GM18498 (cell line): ENCODE measurements around the gene CACNA2D1.
"Not testable (repeated sequence)": the region's sequence is repeated elsewhere in the genome, so short reads cannot be mapped to it uniquely, and the experiment has no call there.

ENCODE experiments used
- ATAC-seq: cut with Tn5 transposase; IDR thresholded peaks from one replicate; pipeline ENCODE4 v1.9.1; 2021; ENCODE audit warnings: mild to moderate bottlenecking, moderate library complexity; ENCODE audit not compliant: unreplicated experiment

The CACNA2D1 gene

GRCh38 chr7:82393840-82394220 is 49.7 kb downstream of the CACNA2D1 start:
- no peak for ATAC-seq

GRCh38 chr7:82393076-82393839 is 50.3 kb downstream of the CACNA2D1 start:
- ATAC-seq: no peak

GRCh38 chr7:82390936-82391335 is 52.6 kb downstream of the CACNA2D1 start:
- no peak for ATAC-seq

- no peak for ATAC-seq
Measured at GRCh38 chr7:82389876-82390275, 53.7 kb downstream of the CACNA2D1 start.

DNA sequence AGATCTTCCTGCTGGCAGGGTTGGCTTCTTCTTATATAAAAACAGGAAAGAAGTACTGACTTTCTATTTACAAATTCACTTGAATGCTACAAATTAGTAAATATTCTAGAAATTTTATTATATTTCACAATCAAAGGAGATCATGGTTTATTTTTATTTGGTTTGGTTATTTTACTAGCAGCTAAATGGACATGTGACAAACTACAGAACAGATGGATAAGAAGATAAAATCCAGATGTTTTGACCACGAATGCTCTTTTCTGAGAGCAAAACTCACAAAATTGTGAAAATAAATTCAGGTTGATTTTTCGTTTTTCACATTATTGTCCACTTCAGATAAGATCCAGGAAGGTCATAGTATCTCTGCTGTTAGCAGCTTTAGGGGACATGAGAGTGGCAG is 55.4 kb downstream of the CACNA2D1 start:
- no peak for ATAC-seq

- not testable (repeated sequence) for ATAC-seq
Measured at GRCh38 chr7:82386571-82386970, 57.0 kb downstream of the CACNA2D1 start.

DNA sequence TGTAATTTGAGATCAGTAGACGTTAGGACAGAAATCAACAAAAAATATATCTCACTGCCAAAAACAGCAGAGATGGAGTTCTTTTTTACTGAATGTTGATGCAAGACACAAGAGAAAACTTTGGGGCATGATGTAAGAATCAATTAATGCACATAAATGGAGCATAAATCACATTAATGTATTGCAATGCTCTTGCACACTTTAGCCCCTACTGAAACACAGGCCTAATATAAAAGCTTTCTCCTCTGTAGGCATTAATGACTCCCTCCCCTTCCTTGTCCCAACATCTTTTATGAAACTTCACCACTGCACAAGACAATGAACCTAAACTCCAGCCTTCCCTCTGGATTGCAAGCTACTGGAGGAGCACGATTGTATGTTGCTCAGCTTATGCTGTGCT is 58.8 kb downstream of the CACNA2D1 start:
- ATAC-seq: no peak

DNA sequence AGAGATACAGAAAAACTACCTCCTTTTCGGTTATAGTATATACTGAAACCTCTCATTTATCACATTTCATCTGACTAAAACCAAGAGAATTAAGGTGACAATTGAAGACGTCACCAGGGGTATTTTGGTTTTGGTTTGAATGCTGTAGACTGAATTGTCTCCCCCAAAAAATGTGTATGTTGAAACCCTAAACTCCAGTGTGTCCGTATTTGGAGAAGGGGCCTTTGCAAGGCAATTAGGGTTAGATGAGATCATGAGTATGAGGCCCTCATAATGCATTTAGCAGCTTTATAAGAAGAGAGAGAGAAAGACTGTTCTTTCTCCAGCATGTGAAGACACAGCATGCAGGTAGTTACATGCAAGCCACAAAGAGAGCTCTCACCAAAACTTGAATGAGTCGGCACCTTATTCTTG is 59.5 kb downstream of the CACNA2D1 start:
- ATAC-seq: no peak

GRCh38 chr7:82382276-82382675 is 61.3 kb downstream of the CACNA2D1 start:
- no peak for ATAC-seq

DNA sequence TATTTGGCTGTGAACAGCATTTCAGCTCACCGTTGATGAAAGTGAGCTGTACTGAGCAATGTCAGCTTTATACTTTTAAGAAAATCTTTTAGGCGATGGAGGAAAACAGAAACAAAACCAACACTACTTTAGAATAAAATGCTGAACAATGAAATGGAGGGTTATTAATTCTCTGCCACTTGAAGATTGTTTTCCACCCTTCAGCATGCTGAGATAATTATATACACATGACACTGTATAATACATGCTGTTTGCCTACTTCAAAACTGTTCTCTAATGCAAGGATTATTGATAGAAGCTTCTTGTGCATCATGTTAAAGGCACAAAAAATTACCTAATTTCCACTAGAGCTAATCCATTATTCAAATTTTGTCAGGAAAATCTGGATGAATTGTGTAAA is 66.8 kb downstream of the CACNA2D1 start:
- no peak for ATAC-seq

- no peak for ATAC-seq
Measured at GRCh38 chr7:82375713-82376112, 67.9 kb downstream of the CACNA2D1 start.

- no peak for ATAC-seq
Measured at GRCh38 chr7:82375129-82375528, 68.4 kb downstream of the CACNA2D1 start.

- no peak for ATAC-seq
Measured at GRCh38 chr7:82373926-82374635, 69.5 kb downstream of the CACNA2D1 start.

- ATAC-seq: no peak
Measured at GRCh38 chr7:82364671-82365070, 78.9 kb downstream of the CACNA2D1 start.

GRCh38 chr7:82364048-82364447 is 79.5 kb downstream of the CACNA2D1 start:
- no peak for ATAC-seq

- ATAC-seq: no peak
Measured at GRCh38 chr7:82362129-82362706, 81.4 kb downstream of the CACNA2D1 start.

DNA sequence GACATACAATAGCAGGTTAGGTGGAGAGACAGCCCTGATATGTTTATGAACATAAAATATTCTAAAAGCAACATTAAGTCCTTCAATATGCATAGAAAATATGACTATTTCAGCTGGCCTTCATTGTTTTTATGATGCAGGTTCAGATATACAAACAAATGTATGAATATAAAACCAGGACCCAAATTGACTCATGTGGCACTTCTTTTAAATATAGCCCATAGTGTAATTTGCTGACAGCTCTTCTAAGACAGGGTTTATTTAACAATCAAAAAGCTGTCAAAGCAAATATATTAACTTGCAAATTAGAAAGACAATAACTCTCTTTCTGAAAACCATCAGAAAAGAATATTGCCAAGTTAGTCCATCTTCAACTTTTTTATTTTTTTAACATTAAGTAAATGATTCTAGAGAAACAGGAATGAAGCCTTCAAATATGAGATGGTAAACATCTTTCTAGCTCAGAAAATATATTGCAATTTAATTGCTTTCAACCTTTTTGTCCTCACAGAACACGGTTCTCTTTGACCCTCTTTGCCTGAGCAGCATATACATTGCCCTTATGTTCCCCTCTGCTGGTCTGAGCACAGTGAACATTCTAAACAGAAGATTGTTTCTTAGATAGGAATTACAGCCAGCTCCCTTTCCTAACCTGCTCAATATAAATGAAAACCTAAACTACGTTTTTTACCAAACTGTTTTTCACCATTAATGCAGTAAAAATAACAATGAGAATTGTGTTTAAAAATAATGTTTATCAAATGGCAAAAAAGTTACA is 82.8 kb downstream of the CACNA2D1 start:
- no peak for ATAC-seq

GRCh38 chr7:82359426-82359825 is 84.2 kb downstream of the CACNA2D1 start:
- no peak for ATAC-seq

DNA sequence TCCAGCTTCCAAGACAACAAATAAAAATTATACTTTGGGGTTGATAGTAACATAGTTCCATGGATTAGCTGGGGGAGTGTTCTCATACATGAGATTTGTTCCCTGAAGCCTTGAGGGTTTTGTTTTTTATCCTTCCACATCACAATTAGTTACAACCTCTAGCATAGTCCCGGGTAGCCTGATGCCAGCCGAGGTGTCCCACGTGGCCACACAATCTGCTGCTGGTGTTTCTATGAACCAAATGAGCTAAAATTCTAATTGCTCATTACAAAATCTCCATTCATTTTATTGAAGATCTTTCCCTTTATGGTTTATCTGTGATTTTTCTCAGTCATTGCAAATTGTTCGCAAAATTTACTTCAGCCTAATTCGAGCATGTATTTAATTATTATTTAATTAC is 84.7 kb downstream of the CACNA2D1 start:
- no peak for ATAC-seq

- ATAC-seq: no peak
Measured at GRCh38 chr7:82358009-82358578, 85.5 kb downstream of the CACNA2D1 start.

GRCh38 chr7:82348251-82348650 is 95.3 kb downstream of the CACNA2D1 start:
- ATAC-seq: no peak
